Epithelial cell of proximal tubule (primary cell): ENCODE data around the gene PROSER2. TPM values are rescaled to one million over a fixed set of nuclear protein-coding genes. Genes with fewer than 3 reads are reported as not detected.

Source experiments
- DNase-seq: peaks from one replicate; pipeline ENCODE4 v3.0.0-alpha.2; 2011; ENCODE audit warnings: low read depth
- H3K4me3 ChIP-seq: 2 replicates; pipeline ENCODE4 v1.5.1; 2011; ENCODE audit warnings: low read depth, mild to moderate bottlenecking, low read length
- CTCF ChIP-seq: conservative IDR thresholded peaks from 2 replicates; pipeline ENCODE4 v1.5.1; 2012; ENCODE audit warnings: low read depth, mild to moderate bottlenecking, low read length
- total RNA-seq: library from RNA; depleted of rRNA; stranded (reverse); fragments of >200 nt; gene quantifications from 2 replicates; pipeline ENCODE4 v1.2.3, GENCODE V29; 2015

Gene PROSER2
- total RNA-seq, 1 donor from 2014 or later = 91.6 TPM

GRCh38 chr10:11906714-11907113 is 83.6 kb downstream of the PROSER2 start:
- no peak overlapping the region for H3K4me3 ChIP-seq
- no peak for DNase-seq
- no peak for TF ChIP-seq CTCF

GRCh38 chr10:11907914-11908313 is 84.8 kb downstream of the PROSER2 start:
- no peak overlapping the region for H3K4me3 ChIP-seq
- DNase-seq = no peak
- no peak for TF ChIP-seq CTCF

- no peak for DNase-seq
- TF ChIP-seq CTCF = no peak
- H3K4me3 ChIP-seq = no peak overlapping the region
These were observed 85.4 kb downstream of the PROSER2 start for GRCh38 chr10:11908536-11908935.

- no peak overlapping the region for H3K4me3 ChIP-seq
- no peak for DNase-seq
- TF ChIP-seq CTCF = no peak
These were observed 85.8 kb downstream of the PROSER2 start for GRCh38 chr10:11908991-11909390.

GRCh38 chr10:11909618-11910017 is 86.5 kb downstream of the PROSER2 start:
- no peak for TF ChIP-seq CTCF
- H3K4me3 ChIP-seq = no peak overlapping the region
- no peak for DNase-seq

GRCh38 chr10:11910102-11910501 is 86.9 kb downstream of the PROSER2 start:
- no peak for DNase-seq
- no peak overlapping the region for H3K4me3 ChIP-seq
- no peak for TF ChIP-seq CTCF

GRCh38 chr10:11913079-11913641 is 90.0 kb downstream of the PROSER2 start:
- no peak for TF ChIP-seq CTCF
- H3K4me3 ChIP-seq = no peak overlapping the region
- DNase-seq = no peak
